GM18519 (cell line): Measurements from ENCODE around the gene BMP7.

ENCODE experiments used
- ATAC-seq: cut with Tn5 transposase; IDR thresholded peaks from one replicate; pipeline ENCODE4 v1.9.1; 2021; ENCODE audit warnings: mild to moderate bottlenecking, moderate library complexity; ENCODE audit not compliant: unreplicated experiment, low FRiP score

The BMP7 gene

GRCh38 chr20:57136734-57137133, 129.7 kb downstream of the BMP7 start:
- ATAC-seq = no peak

GRCh38 chr20:57135875-57136274, 130.6 kb downstream of the BMP7 start:
- no peak for ATAC-seq

- ATAC-seq = no peak
Observed at GRCh38 chr20:57134804-57135203, 131.6 kb downstream of the BMP7 start.

- ATAC-seq = no peak
Observed at GRCh38 chr20:57133926-57134650, 132.4 kb downstream of the BMP7 start.

- no peak for ATAC-seq
Observed at GRCh38 chr20:57131601-57132391, 134.6 kb downstream of the BMP7 start.

GRCh38 chr20:57131077-57131476, 135.4 kb downstream of the BMP7 start:
- no peak for ATAC-seq

GRCh38 chr20:57130160-57130772, 136.2 kb downstream of the BMP7 start:
- ATAC-seq = no peak

GRCh38 chr20:57129303-57129702, 137.1 kb downstream of the BMP7 start:
- no peak for ATAC-seq

- no peak for ATAC-seq
Observed at GRCh38 chr20:57128044-57128757, 138.2 kb downstream of the BMP7 start.

GRCh38 chr20:57126481-57127092, 139.9 kb downstream of the BMP7 start:
- no peak for ATAC-seq

- ATAC-seq = no peak
Observed at GRCh38 chr20:57124800-57125517, 141.5 kb downstream of the BMP7 start.

GRCh38 chr20:57124366-57124765, 142.1 kb downstream of the BMP7 start:
- no peak for ATAC-seq

GRCh38 chr20:57123504-57123903, 142.9 kb downstream of the BMP7 start:
- ATAC-seq = no peak

GRCh38 chr20:57122536-57123489, 143.6 kb downstream of the BMP7 start:
- ATAC-seq = no peak

GRCh38 chr20:57118964-57119363, 147.5 kb downstream of the BMP7 start:
- no peak for ATAC-seq
